Tibial nerve (tissue), 4 donors: Measurements from ENCODE around the gene NUP107.

Experiments used
- CTCF ChIP-seq, 5 experiments: fragments of 200-600 bp in 3 of 5; fragments of 450-650 bp in 2 of 5; sonication (generic) in 3 of 5; IDR thresholded peaks; one replicate each; pipeline ENCODE4 v1.5.1; 2016 to 2019; ENCODE audit warnings: antibody characterized with exemption in 5 of 5, mild to moderate bottlenecking in 3 of 5, moderate library complexity in 2 of 5
- EP300 ChIP-seq, 2 donors: sonication (generic); formaldehyde crosslinking; IDR thresholded peaks; one replicate each; pipeline ENCODE4 v1.6.1; 2017; ENCODE audit warnings: antibody characterized with exemption in 2 of 2, mild to moderate bottlenecking in 1 of 2
- POLR2A ChIP-seq, 2 donors: fragments of 450-650 bp; IDR thresholded peaks; one replicate each; pipeline ENCODE4 v1.6.1; 2017; ENCODE audit warnings: antibody characterized with exemption in 2 of 2, mild to moderate bottlenecking in 2 of 2, moderate library complexity in 2 of 2

GRCh38 chr12:68667896-68668295 is 18.9 kb upstream of the NUP107 start:
- TF ChIP-seq CTCF (IDR thresholded peaks at IDR 0.05): no peak
- TF ChIP-seq POLR2A (IDR thresholded peaks at IDR 0.05): no peak
- TF ChIP-seq EP300 (IDR thresholded peaks at IDR 0.05): no peak
